MM.1S (cell line): ENCODE data around the gene TOB1.

Experiments used
- EZH2 ChIP-seq: fragments of 300-600 bp; sonication (generic); optimal IDR thresholded peaks from 2 replicates; pipeline ENCODE3; 2017; ENCODE audit warnings: low read depth, mild to moderate bottlenecking, antibody characterized with exemption, low read length, mixed read lengths
- EZH2phosphoT487 ChIP-seq: fragments of 300-600 bp; sonication (generic); IDR thresholded peaks from 2 replicates; pipeline ENCODE4 v1.6.1; 2018; ENCODE audit warnings: antibody characterized with exemption, low read length
- TF ChIP-seq, protein P1 (sequence below): fragments of 300-600 bp; sonication (generic); IDR thresholded peaks from 2 replicates; pipeline ENCODE4 v1.5.1; 2016; ENCODE audit warnings: antibody characterized with exemption, low read length, mixed read lengths

DNA sequence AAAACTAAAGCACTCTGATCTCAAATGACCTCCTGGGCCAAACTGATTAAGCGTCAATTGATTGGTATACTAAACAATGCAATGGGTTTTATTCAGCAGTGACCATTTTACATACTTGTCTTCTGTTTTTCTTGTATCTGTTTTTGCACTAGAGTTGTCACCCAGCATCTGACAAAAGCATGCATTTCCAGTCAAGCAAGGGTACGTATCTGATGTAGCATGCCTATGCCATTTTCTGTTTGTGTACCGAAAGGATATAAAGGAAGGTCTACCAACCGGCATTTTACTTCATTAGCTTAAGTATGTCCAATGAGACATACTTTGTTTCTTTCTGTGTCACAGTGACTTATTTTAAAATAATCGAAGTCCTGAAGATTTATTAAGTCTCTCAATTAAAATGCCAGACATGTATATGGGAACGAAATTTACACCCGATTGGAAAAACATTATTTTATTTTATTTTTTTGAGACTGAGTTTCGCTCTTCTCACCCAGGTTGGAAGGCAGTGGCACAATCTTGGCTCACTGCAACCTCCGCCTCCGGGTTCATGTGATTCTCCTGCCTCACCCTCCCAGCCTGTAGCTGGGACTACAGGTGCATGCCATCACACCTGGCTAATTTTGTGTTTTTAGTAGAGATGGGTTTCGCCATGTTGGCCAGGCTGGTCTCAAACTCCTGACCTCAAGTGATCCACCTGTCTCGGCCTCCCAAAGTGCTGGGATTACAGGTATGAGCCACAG, 7.5 kb downstream of the TOB1 start:
- TF ChIP-seq, protein P1, sequence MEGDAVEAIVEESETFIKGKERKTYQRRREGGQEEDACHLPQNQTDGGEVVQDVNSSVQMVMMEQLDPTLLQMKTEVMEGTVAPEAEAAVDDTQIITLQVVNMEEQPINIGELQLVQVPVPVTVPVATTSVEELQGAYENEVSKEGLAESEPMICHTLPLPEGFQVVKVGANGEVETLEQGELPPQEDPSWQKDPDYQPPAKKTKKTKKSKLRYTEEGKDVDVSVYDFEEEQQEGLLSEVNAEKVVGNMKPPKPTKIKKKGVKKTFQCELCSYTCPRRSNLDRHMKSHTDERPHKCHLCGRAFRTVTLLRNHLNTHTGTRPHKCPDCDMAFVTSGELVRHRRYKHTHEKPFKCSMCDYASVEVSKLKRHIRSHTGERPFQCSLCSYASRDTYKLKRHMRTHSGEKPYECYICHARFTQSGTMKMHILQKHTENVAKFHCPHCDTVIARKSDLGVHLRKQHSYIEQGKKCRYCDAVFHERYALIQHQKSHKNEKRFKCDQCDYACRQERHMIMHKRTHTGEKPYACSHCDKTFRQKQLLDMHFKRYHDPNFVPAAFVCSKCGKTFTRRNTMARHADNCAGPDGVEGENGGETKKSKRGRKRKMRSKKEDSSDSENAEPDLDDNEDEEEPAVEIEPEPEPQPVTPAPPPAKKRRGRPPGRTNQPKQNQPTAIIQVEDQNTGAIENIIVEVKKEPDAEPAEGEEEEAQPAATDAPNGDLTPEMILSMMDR = no peak
- TF ChIP-seq EZH2phosphoT487 (no peak), EZH2 (no peak)
